KOPT-K1 (cell line): ENCODE results near the gene MYMK.
"Not testable (repeated sequence)": the region's sequence is repeated elsewhere in the genome, so short reads cannot be mapped to it uniquely, and the experiment has no call there.

Source experiments
- H3K27ac ChIP-seq: fragments of 200-600 bp; sonication (generic); 2 replicates; pipeline ENCODE4 v1.5.1; 2016; ENCODE audit warnings: antibody characterized with exemption, mild to moderate bottlenecking, low read depth, low read length; ENCODE audit not compliant: poor library complexity, severe bottlenecking
- H3K36me3 ChIP-seq: fragments of 200-600 bp; sonication (generic); 2 replicates; pipeline ENCODE4 v1.5.1; 2017; ENCODE audit warnings: antibody characterized with exemption, mild to moderate bottlenecking, low read length, moderate library complexity; ENCODE audit not compliant: insufficient read depth
- H3K9me3 ChIP-seq: fragments of 200-600 bp; sonication (generic); 2 replicates; pipeline ENCODE4 v1.5.1; 2017; ENCODE audit warnings: antibody characterized with exemption, low read length, mild to moderate bottlenecking; ENCODE audit not compliant: insufficient read depth, poor library complexity, severe bottlenecking

Gene MYMK, protein sequence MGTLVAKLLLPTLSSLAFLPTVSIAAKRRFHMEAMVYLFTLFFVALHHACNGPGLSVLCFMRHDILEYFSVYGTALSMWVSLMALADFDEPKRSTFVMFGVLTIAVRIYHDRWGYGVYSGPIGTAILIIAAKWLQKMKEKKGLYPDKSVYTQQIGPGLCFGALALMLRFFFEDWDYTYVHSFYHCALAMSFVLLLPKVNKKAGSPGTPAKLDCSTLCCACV

DNA sequence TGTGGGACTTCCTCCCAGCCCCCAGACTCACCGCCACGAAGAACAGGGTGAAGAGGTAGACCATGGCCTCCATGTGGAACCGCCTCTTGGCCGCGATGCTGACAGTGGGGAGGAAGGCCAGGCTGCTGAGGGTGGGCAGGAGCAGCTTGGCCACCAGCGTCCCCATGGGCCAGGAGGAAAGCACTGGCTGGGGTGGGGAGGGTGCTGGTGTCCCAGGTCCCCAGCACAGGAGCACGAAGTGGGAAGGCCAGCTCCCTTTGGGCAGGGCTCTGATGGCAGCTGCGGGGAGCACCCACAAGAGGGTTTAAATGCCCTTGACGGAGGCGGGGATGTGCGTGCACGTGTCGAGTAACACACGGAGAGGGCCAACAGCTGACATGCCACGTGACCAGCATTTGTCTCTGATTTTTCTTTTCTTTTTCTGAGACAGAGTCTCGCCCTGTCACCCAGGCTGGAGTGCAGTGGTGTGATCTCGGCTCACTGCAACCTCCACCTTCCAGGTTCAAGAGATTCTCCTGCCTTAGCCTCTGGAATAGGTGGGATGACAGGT, at the start of gene MYMK:
Gene MYMK, minus strand, starts transcription at position 281 of the 550 bp plus-strand sequence. Its CDS starts 115 bp downstream, at position 166.
- H3K27ac ChIP-seq: no peak within 1 kb of the TSS
- no peaks in the 10 kb centered on the region for H3K9me3 ChIP-seq
- H3K36me3 ChIP-seq: no peaks in the 10 kb centered on the region

DNA sequence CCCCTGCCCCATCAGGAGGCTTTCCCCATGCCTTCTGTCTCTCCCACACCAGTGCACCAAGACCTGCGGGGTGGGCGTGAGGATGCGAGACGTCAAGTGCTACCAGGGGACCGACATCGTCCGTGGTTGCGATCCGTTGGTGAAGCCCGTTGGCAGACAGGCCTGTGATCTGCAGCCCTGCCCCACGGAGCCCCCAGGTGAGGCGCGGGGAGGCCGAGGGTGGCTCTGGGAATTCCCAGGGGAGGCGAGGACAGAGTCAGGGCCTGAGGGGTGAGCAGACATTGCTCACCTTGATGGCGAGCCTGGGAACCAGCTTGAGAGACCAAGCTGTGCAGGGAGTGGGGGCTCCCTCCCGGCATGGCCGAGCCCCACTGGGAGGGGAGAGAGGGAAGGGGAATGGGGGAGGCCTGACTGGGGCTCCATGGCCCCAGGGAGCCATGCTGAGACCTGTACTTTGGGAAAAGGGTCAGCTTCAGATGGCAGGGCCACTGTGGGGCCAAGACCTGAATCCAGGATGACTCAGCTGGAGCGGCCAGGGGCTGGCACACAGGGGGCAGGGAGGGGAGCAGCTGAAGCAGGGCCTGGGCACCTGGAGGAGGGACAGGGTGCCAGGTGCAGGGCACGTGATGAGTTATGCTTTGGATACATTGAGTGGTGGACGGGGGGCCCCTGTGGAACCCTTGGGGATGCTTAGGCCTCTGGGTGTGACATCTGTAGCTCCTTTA, 49.2 kb upstream of the MYMK start:
- no peak overlapping the region for H3K27ac ChIP-seq
- H3K36me3 ChIP-seq: no peaks in the 10 kb centered on the region
- no peaks in the 10 kb centered on the region for H3K9me3 ChIP-seq

DNA sequence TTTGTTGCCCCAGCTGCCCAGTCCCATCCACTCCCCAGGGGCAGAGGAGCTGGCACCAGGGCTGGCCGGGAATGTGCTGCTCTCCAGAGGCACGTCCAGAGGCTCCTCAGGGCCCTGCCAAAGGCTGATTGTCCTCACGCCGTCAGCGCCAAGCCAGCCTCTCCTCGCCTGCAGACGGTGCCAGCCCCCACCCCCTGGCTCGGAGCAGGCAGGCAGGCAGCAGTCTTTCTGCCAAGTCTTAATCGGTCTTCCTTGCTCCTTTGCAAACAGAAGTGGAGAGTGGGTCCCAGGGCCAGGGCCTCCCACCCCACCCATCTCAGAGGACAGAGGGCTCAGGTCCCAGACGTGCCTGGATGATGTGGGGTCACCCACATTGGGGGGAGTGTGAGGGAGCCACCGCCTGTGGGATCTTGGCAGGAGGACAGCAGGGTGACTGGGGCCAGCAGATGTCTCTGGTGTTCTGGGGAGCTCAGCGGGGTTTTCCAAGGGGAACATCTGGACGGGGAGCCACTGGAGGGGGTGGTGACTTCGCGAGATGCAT, 48.1 kb upstream of the MYMK start:
- H3K36me3 ChIP-seq: no peaks in the 10 kb centered on the region
- no peaks in the 10 kb centered on the region for H3K9me3 ChIP-seq
- H3K27ac ChIP-seq: no peak overlapping the region

DNA sequence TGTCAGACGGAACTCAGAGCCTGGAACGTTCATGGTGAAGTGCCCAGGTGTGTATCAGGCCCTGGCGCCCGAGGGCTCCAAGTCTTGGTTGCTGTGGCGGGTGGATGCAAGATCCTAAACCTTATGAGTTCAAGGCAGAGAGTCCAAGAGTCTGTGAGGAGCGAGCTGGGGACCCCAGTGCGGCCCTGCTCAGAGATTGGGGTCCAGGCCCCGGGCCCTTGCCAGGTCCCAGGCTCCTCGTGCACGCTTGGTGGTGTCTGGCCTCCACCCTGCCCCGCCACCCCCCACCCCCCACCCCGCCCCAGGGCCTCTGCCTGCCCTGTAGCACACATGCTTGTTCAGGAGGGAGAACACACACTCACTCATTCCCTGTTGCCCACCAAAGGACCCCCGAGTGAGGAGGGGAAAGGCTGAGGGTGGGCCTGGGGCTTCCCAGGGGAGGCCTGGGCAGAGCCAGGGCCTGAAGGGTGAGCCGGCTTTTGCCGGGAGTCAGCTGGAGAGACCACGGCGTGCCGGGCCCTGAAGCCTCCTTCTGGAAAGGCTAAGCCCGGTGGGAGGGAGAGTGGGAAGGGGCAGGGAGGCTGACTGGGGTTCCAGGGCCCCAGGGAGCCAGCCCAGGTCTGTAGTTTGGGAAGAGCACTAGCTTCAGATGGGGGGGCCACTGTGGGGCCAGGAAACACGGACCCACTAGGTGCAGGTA, 47.3 kb upstream of the MYMK start:
- no peaks in the 10 kb centered on the region for H3K9me3 ChIP-seq
- no peaks in the 10 kb centered on the region for H3K36me3 ChIP-seq
- H3K27ac ChIP-seq: no peak overlapping the region

DNA sequence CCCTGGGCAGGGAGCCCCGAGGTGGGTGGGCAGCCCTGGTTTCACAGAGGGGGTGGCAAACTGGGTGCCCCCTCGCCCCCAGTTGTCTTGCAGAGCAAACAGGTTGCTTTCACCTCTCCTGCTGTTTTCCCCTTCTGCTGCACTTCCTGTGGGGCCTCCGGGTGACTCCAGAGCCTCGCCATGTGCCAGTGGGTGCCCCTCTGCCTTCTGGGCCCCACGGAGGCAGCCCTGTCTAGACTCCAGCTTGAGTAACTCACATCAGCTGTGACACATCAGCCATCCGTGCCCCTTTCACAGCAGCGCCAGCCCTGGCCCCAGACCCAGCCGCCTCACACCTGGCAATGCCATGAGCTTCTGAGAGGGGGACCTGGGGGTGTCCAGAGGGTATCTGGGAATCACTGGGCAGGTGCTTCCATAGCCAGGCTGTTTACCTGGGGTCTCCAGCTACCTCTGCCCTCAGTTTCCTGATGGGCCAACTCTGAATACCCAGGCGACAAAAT, 46.7 kb upstream of the MYMK start:
- Histone ChIP-seq H3K27ac (no peak overlapping the region), H3K36me3 (no peaks in the 10 kb centered on the region), H3K9me3 (no peaks in the 10 kb centered on the region)

DNA sequence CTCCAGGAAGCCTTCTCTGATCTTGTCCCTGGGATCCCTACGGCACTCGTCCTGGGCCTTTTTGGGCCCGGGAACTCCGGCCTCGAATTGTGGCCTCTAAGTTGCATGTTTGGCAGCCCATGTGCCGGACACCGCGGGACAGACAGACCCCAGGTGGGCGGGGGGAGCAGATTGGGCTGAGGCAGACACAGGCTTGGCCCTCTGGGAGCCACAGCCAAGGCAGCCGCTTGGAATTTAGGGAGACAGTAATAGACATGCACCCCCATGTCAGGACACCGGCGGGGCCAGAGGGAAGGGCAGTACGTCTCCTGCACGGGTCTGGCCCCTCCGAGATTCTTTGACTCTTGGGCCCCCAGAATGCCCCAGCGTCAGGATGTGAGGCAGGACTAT, 45.9 kb upstream of the MYMK start:
- Histone ChIP-seq H3K9me3 (no peaks in the 10 kb centered on the region), H3K36me3 (no peaks in the 10 kb centered on the region), H3K27ac (no peak overlapping the region)

DNA sequence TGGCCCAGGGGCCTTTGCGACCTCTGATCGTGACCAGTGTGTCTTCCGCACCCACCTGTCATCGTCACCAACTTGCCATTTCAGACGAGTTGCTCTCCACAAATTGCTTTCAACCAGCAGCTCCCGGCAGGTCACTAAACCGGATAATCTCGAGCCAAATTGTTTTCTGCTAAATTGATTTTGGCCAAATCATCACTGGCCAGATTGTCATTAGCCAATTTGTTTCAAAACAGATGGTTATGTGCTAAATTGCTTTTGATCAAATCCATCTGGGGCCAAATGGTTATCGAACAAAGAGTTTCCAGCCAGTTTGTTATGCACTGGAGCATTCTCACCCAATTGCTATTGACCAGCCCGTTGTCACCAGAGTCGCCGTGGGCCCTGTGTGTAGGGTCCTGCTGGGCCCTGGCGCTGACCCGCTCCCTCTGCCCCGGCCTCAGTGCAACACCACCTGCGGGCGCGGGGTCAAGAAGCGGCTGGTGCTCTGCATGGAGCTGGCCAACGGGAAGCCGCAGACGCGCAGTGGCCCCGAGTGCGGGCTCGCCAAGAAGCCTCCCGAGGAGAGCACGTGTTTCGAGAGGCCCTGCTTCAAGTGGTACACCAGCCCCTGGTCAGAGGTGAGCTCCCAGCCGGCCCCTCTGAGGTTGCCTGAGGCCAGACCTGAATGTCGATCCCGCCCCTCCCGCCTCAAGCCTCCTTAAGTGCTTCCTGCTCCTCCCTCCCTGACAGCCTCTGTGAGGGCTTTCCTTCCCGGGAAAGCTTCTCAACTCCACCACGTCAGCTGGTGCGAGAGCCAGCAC, 45.3 kb upstream of the MYMK start:
- no peak overlapping the region for H3K27ac ChIP-seq
- H3K36me3 ChIP-seq: no peaks in the 10 kb centered on the region
- H3K9me3 ChIP-seq: no peaks in the 10 kb centered on the region

DNA sequence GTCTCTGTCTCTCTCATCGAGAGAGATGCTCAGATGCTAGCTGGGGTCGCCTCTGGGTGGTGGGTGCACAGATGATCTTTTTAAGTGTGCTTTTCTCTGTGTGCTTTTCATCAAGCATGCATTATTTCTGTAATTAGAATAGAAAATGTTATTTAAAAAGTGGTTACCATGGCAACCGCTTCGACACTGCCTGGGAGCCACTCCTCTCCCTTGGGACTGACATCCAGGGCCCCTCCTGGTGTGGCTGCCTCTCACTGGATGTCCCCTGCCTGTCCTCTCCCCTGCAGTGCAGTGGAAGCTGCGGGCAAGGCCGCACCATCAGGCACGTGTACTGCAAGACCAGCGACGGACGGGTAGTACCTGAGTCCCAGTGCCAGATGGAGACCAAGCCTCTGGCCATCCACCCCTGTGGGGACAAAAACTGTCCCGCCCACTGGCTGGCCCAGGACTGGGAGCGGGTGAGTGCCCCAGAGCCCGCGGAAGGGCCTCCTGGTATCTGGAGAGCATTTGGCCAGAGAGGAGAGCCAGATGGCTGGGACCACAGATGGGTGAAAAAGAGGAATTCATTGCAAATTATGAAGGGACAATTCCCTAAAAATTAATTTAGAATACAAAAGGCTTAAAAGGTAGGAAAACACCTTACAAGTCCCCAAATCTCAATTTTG, 44.5 kb upstream of the MYMK start:
- H3K9me3 ChIP-seq: no peaks in the 10 kb centered on the region
- H3K36me3 ChIP-seq: no peaks in the 10 kb centered on the region
- no peak overlapping the region for H3K27ac ChIP-seq

DNA sequence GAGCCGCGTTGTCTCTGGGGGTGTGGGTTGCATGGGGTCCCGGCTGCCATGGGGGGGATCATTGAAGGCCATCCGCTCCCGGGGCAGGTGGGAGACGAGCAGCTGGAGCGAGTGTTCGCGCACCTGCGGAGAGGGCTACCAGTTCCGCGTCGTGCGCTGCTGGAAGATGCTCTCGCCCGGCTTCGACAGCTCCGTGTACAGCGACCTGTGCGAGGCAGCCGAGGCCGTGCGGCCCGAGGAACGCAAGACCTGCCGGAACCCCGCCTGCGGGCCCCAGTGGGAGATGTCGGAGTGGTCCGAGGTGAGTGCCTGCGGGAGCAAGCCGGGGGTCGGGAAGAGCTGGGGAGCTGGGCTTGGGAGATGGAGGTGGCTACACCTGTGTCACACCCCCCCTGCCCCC, 43.4 kb upstream of the MYMK start:
- no peaks in the 10 kb centered on the region for H3K9me3 ChIP-seq
- no peak overlapping the region for H3K27ac ChIP-seq
- no peaks in the 10 kb centered on the region for H3K36me3 ChIP-seq

DNA sequence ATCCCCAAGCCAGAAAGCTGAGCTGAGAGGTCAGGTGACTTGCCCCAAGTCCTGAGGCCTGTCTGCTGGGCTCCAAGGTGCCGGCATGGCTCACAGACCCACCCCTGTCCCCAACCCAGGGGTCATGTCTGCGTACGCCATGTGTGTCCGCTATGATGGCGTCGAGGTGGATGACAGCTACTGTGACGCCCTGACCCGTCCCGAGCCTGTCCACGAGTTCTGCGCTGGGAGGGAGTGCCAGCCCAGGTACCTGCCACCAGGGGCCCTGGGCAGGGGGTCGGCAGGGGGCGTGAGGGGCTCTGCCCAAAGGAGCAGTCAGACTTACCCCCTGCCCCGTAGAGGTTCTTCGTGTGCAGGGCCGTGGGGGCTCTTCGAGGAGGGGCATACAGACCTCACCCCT, 42.1 kb upstream of the MYMK start:
- Histone ChIP-seq H3K9me3 (no peaks in the 10 kb centered on the region), H3K27ac (no peak overlapping the region), H3K36me3 (no peaks in the 10 kb centered on the region)

DNA sequence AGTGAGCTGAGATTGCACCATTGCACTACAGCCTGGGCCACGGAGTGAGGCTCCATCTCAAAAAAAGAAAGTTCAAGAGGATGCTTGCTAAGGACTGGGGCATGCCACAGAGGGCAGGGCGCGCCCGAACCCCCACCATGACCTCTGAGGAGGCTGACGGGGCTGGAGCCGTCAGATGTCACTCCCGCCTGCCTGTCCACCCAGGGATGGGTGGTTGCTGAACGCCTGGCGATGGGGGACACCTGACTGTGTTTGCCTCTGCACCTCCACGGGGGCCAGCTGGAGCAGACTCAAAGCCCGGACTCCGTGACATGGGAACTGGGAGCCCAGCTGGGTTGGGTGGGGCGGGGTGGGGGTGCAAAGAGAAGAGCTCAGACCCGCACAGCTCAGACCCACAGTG, 41.6 kb upstream of the MYMK start:
- Histone ChIP-seq H3K36me3 (no peaks in the 10 kb centered on the region), H3K27ac (no peak overlapping the region), H3K9me3 (no peaks in the 10 kb centered on the region)

DNA sequence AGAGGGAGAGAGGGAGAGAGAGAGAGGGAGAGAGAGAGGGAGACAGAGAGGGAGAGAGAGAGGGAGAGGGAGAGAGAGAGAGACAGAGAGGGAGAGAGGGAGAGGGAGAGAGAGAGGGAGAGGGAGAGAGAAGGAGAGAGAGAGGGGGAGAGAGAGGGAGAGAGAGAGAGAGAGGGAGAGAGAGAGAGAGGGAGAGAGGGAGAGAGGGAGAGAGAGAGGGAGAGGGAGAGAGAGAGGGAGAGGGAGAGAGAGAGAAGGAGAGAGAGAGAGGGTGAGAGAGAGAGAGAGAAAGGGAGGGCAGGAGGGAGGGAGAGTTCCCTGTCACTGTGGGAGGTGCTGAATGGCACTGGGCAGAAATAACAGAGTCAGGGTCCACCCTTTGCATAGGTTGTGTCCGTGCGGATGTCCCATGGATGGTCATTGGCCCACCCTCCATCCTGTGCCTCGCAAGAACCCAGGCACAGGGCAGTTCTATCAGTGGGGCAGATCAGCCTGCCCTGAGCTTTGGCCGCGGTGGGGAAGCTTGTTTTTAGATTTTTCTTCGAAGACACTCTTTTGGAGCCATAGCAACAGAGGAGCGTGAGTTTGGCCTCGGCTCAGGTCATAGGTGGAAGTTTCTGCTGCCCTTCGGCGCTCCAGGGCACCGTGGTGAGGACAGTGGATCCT, 39.8 kb upstream of the MYMK start:
- Histone ChIP-seq H3K9me3 (no peaks in the 10 kb centered on the region), H3K36me3 (no peaks in the 10 kb centered on the region), H3K27ac (no peak overlapping the region)

DNA sequence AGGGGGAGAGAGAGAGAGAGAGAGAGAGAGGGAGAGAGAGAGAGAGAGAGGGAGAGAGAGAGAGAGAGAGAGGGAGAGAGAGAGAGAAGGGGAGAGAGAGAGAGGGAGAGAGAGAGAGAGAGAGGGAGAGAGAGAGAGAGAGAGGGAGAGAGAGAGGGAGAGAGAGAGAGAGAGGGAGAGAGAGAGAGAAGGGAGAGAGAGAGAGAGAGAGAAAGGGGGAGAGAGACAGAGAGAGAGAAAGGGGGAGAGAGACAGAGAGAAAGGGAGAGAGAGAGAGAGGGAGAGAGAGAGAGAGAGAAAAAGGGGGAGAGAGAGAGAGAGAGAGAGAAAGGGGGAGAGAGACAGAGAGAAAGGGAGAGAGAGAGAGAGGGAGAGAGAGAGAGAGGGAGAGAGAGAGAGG, 39.1 kb upstream of the MYMK start:
- H3K36me3 ChIP-seq, H3K9me3 ChIP-seq, H3K27ac ChIP-seq: not testable (repeated sequence)
